Hematopoietic multipotent progenitor cell treated with erythropoietin and hydrocortisone succinate and interleukin-3 and kit ligand, for 6 days (in vitro differentiated cells): ENCODE results near the gene ECE2.

ENCODE experiments used
- DNase-seq: peaks from one replicate; pipeline ENCODE4 v3.0.0-alpha.2; 2015

ECE2 gene

DNA sequence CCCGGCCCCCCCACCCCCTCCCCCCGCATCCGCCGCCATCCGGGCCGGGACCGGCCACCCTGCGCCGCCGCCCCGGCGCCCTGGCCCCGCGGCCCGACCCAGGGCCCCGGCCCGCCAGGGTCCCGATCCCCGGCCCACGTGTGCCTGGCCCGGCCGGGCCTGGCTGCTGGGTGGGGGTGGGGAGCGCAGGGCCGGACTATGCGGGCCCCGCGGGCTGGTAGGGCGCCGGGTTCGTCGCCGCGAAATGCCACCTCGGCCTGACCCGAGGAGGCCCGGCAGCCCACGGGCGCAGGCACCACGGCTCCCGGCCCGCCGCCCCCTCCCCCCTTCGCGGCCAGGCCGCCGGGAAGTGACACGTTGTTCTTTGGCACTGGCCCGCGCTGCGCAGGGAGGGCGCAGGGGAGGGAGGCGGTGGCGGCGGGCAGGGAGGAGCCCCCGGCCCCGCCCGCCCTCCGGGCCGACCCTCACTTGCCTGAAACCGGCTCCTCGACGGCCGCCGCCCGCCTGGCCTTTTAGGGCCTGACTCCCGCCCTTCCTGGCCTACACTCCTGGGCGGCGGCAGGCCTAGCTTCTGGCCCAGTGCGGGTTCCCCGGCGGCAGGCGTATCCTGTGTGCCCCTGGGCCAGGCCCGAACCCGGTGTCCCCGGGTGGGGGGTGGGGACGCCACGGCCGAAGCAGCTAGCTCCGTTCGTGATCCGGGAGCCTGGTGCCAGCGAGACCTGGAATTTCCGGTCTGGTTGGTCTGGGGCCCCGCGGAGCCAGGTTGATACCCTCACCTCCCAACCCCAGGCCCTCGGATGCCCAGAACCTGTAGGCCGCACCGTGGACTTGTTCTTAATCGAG, 39.1 kb downstream of the ECE2 start:
- DNase-seq: peak; percentile 86

DNA sequence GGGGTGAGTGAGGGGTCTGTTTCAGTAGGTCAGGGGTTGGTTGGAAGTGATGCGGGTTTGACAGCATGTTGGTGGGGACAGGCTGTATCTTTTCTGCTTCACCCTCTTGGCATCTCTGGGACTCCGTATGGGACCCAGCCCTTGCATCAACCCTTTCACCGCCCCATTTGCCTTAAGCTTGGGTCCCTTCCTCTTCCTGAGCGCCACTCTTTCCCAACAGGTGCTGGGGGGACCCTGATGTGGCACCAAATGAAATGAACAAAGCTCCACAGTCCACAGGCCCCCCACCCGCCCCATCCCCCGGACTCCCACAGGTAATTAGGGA, 39.7 kb downstream of the ECE2 start:
- peak; percentile 64 for DNase-seq

DNA sequence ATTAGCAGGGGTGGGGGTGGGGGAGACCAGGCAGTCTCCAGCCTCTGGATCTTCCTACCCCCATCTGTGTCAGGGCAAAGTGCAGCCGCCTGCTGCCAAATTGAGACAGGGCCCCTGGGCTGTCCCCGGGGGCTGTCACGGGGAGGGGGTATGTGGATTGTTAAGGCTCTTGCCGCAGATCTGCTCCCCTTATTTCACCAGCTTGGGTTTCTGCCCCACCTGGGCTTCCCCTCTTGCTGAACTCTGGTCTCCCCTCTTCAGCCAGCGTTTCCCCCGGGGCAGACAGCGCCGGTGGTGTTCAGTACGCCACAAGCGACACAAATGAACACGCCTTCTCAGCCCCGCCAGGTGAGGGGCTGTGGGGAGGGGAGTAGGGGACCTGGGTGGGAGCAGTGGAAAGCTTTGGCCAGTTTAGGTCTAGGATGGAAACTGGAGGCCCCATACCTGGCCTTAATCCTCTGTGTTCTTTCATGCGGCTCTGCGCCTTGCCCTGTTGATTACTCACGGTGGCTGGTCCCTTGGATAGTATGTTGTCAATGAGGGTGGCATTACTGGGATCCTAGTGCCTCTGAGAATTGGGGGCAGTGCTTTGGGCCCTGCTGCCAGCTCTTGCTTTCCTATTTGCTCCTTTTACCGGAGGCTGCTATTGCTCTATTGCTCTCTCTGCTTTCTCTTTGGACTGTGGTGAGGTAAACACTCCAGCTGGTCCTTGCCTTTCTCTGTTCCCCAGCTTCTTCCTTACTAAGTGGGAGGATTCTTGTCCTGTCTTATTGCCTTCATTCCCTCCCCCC, 40.2 kb downstream of the ECE2 start:
- peak; percentile 32 for DNase-seq

DNA sequence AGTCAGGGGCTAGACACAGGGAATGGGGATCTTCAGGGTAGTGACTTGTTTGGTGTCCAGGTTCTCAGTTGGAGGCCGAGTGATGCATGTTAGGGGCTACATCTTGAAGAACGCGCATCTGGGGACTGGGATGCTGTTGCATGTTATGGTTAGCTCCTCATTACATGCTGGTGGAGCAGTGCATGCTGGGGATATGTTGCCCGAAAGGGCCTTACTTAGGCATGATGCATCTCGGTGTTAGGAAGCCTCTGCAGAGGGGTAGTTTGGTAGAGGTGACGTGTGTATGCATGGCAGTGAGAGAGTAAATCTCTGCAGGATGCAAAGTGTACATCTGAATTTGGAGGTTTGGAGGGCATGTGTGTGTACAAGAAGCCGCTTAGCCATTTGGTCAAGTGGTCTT, 41.0 kb downstream of the ECE2 start:
- DNase-seq: no peak

DNA sequence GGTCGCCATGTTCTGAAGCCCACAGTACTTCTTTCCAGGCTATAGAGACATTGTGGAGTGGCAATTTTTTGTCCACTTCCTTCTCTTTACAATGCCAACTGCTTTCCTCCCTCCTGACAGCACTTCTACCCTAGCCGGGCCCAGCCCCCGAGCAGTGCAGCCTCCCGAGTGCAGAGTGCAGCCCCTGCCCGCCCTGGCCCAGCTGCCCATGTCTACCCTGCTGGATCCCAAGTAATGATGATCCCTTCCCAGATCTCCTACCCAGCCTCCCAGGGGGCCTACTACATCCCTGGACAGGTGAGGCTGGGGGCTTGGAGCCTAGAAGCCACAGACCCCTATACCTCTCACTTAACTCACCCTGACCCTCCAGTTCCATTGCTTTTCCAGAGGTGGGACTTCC, 41.4 kb downstream of the ECE2 start:
- no peak for DNase-seq

DNA sequence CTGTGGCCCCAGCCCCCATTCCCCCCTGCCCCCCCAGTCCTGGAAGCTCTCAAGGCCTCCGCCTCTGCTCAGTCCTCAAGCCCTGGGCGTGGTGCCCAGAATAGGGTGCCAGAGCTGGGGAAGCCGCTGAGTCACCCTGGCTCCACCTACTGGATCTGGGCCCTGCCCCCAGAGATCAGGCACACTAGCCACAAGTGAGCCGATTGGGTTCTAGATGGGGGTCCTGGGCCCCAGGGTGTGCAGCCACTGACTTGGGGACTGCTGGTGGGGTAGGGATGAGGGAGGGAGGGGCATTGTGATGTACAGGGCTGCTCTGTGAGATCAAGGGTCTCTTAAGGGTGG, 44.3 kb downstream of the ECE2 start:
- DNase-seq: peak; percentile 98

- DNase-seq: no peak
These were observed 45.8 kb downstream of the ECE2 start for GRCh38 chr3:184321666-184322065.

DNA sequence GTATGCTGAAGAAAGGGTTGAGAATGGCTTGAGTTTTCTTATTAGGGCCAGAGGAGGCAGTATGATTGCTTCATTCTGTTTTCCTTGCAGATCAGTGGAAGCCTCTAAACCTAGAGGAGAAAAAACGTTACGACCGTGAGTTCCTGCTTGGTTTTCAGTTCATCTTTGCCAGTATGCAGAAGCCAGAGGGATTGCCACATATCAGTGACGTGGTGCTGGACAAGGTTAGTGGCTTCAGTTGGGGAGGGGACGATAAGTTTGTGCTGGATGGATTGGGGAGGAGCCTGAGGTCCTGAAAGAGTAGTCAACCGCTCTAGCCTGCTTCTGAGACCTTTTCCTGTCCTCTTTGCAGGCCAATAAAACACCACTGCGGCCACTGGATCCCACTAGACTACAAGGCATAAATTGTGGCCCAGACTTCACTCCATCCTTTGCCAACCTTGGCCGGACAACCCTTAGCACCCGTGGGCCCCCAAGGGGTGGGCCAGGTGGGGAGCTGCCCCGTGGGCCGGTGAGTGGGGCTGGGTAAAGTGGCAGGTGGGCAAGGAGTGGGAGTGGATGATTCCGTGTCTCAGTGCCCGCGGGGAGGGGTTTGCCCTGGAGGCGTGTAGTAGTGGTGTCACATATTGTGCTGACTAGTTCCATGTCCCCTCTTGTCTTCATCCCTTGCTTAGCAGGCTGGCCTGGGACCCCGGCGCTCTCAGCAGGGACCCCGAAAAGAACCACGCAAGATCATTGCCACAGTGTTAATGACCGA, 47.1 kb downstream of the ECE2 start:
- no peak for DNase-seq

DNA sequence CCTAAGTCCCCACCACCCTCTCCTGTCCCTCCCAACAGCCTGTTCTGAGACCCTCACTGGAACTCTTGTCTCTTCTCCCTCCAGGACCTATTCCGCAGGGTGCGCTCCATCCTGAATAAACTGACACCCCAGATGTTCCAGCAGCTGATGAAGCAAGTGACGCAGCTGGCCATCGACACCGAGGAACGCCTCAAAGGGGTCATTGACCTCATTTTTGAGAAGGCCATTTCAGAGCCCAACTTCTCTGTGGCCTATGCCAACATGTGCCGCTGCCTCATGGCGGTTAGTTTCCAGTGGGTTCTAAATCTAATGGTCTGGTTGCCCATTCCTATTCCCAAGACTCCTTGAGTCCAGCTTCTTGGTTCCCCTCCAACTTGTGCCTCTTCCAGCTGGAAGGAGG, 47.9 kb downstream of the ECE2 start:
- DNase-seq: no peak

DNA sequence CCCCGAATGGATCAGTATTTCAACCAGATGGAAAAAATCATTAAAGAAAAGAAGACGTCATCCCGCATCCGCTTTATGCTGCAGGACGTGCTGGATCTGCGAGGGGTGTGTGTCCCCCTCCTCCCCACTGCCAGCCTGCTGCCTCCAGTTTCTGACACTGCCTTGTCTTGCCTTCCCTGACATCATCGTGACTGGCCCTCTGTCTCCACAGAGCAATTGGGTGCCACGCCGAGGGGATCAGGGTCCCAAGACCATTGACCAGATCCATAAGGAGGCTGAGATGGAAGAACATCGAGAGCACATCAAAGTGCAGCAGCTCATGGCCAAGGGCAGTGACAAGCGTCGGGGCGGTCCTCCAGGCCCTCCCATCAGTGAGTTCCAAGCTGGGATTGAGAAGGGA, 49.4 kb downstream of the ECE2 start:
- no peak for DNase-seq

DNA sequence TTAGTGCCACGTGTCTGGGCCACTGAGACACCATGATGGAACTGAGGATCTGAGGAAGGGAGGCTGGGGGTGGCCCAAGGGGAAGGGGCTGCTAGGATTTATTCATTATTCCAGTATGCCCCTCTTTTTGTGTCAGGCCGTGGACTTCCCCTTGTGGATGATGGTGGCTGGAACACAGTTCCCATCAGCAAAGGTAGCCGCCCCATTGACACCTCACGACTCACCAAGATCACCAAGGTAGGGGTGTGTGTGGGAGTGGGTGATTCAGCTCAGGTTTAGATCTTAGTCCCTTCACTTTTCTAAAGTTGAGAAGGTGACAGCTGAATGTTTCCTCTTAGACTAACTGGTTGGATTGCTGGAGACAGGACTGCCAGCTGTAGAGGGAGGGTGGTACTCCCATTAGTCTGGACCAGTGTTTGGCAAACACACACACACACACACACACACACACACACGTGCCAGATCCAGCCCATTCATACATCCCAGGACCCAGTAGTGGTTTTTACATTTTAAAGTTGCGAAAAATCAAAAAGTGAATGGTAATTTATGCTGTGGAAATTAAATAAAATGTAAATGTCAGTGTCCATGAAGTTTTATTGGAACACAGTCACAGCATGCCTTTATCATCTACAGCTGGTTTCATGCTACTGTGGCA, 50.0 kb downstream of the ECE2 start:
- DNase-seq: no peak

DNA sequence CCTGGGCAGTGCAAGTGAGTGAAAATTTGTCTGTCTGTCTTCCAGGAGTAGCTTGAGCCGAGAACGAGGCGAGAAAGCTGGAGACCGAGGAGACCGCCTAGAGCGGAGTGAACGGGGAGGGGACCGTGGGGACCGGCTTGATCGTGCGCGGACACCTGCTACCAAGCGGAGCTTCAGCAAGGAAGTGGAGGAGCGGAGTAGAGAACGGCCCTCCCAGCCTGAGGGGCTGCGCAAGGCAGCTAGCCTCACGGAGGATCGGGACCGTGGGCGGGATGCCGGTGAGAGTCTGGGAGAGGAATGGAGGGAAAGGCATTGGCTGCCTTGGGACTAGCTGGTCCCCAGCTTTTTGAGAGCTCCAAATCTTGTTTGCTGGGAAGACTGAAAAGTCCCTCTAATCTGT, 51.3 kb downstream of the ECE2 start:
- DNase-seq: no peak

DNA sequence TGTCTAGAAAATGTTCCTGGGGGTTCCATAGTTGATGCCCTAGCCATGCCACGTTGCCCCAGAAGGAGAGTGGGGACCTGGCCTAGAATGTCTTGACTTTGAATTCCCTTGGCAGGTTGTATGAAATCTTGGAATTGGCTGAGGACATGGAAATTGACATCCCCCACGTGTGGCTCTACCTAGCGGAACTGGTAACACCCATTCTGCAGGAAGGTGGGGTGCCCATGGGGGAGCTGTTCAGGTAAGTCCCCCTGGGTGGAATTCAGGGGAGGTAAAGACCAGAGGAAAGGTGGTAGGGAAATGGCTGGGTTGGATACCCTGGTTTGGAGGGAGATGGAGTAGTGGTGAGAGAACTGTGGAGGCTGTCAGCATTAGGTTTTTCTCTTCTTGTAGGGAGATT, 52.7 kb downstream of the ECE2 start:
- DNase-seq: no peak

DNA sequence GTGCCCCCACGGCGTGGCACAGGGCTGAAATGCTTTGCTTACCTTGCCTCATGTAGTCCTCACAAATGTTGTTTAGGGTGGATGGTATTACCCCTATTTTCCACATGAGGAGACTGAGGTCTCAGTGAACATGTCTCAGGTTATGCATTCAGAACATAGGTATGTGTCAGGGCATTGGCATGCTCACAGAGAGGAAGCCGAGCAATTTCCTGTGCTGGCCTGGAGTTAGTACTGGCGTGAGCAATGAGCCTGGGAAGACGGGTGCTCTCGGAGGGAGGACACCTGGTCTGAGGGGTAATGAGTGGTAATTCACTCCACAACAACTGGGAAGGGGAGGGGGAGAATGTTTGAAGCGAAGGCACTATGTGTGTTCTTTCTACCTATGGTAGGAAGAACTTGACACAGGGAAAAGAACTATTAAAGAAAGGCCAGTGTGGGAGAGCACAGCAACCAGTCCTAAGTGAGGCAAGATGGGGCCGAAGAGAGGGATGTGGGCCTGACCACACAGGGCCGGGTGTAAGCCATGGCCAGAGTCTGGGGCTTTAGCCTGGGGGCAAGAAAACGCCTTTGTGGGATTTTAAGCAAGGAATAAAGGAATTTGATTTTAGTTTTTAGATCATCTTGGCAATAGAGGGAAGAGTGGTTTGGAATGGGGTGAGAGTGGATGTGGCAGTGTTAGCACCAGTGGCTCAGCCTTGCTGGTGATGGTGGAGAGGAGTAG, 56.7 kb downstream of the ECE2 start:
- DNase-seq: no peak

GRCh38 chr3:184333190-184333589, 57.4 kb downstream of the ECE2 start:
- peak; percentile 39 for DNase-seq

DNA sequence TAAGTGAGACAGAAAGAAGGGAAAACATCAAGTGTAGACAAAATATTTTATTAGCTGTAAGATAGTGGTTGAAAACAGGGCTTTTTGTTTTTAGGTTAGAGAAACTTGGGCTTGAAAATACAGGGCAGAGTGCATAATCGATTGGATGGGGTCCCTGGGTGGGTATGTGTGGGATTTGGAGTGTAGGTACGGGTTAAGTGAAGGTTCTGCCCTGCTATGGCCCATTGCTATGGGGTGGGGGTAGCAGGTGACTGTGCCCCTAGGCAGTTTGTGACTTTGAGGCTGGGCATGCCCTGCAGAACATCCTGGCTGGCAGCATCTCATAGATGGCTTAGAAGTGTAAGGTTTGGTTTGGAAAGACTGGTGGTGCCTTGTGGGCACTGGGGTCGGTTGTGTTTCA, 57.9 kb downstream of the ECE2 start:
- DNase-seq: no peak

- peak; percentile 55 for DNase-seq
These were observed 58.8 kb downstream of the ECE2 start for GRCh38 chr3:184334470-184335158.

GRCh38 chr3:184335291-184335660, 59.5 kb downstream of the ECE2 start:
- peak; percentile 42 for DNase-seq

DNA sequence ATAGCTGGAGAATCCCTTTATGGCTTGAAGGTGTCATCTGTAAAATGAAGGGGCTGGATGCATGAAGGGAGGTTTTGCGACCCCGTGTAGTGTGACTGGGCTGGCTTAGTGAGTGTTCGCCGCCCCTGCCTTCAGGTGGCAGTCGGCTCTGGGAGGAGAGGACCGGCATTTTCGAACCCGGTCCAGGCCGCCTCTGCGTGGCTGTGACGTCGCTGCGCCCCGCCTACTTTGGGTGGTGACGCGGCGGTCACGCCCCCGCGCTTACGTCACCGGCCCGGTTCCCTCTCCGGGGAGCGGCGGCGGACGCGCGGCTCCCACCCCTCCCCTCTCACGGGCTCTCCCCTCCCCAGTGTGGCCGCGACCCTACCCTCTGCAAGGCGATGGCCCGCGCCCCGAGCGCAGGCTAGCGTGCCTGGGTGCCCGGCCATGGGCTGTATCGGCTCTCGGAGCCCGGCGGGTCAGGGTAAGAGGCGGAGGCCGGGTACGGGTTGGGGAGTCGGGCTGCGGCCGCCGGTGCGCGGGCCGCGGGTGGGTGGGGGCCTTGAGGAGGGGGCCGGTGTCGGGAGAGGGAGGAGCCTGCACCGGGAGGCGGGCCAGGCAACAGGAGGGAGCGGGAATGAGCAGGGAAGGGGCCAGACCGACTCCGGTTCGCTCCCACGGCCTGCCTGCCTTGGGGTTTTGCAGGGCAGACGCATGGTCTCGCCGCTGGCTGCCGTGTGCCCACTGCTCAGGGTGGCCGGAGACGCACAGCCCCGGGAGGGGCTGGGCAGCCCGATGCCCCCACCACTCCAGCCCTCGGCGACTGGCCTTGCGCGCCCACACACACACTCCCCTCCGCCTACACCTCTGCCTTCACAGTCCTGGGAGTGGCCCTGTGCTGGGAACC, 60.1 kb downstream of the ECE2 start:
- peak; percentile 88 for DNase-seq

DNA sequence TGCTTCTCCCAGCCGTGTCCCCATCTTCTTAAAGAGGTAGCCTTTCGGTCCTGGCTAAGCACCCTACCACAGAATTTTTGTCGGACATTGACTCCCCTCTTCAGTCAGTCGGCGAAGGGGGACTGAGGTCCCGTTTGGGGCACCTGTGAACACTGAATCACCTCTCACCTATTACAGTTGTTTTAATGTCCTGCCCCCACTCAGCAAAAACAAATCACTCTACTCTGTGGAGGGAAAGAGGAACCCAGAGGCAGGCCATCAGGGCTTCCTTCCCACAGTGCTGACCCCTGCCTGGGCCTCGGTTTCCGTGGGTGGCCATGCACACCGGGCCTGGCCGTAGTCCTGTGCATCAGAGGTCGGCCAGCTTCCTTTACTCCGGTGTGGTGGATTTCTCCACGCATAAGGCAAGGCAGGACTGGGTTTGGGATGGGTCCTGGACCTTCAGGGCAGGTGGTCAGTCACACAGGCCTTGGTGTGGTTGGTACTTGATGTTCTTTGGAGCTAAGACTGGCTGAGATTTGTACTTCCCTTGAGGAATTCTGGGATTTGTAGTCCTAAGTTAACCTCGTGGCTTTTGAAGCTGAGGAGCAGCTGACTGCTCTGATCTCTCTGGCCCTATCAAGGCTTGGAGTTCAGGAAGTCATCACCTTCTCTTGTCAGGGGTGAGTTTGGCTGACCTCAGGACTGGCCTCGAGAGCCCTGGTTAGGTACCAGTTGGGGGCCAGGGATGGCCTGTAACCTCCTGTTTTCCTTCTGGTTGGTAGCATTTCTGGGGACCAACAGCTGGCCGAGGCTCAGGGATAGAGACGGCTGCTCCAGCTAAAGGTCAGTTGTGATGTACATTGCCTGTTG, 61.0 kb downstream of the ECE2 start:
- DNase-seq: peak; percentile 63
